HG03175 (cell line): Measurements from ENCODE around the gene TERB2.
"Not testable (repeated sequence)": the region's sequence is repeated elsewhere in the genome, so short reads cannot be mapped to it uniquely, and the experiment has no call there.

Source experiments
- ATAC-seq: cut with Tn5 transposase; IDR thresholded peaks from one replicate; pipeline ENCODE4 v1.9.1; 2021; ENCODE audit warnings: mild to moderate bottlenecking, moderate library complexity; ENCODE audit not compliant: unreplicated experiment

TERB2 gene, protein sequence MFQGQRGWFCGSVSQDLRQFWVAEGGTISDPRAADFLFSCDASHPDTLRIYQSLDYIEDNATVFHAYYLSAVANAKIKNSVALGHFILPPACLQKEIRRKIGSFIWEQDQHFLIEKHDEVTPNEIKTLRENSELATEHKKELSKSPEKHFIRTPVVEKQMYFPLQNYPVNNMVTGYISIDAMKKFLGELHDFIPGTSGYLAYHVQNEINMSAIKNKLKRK

DNA sequence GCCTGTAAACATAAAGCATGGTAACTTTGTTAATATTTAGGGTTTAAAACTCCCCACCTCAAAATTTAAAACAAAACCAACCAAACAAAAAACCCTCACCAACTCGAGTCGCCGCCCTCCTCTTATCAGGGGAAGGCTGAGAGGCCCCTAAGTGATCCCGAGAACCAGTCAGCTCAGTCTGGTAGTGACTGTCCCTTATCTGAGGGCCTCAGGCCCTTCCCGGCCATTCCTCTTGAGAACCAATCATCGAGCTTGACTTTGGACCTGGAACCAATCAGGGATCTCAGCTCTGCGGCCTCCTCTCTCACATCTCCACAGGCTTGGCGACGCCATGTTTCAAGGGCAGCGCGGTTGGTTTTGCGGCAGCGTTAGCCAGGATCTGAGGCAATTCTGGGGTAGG is at the start of gene TERB2:
TSS of gene TERB2 (plus strand) at position 300 of the 400 bp plus-strand sequence. CDS start at position 332, 32 bp downstream.
- no peak for ATAC-seq

DNA sequence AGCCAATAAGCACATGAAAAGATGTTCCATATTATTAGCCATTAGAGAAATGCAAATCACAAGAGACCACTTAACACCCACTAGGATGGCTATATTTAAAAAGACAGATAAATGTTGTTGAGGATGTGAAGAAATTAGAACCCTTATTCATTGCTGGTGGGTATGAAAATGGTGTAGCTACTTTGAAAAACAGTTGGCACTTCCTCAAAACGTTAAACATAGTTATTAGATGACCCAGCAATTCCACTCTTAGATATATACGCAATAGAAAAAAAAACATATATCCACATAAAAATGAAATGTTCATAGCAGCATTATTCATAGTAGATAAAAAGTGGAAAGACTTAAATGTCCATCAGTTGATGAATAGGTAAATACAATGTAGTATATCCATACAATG is 47.1 kb upstream of the TERB2 start:
- no peak for ATAC-seq

DNA sequence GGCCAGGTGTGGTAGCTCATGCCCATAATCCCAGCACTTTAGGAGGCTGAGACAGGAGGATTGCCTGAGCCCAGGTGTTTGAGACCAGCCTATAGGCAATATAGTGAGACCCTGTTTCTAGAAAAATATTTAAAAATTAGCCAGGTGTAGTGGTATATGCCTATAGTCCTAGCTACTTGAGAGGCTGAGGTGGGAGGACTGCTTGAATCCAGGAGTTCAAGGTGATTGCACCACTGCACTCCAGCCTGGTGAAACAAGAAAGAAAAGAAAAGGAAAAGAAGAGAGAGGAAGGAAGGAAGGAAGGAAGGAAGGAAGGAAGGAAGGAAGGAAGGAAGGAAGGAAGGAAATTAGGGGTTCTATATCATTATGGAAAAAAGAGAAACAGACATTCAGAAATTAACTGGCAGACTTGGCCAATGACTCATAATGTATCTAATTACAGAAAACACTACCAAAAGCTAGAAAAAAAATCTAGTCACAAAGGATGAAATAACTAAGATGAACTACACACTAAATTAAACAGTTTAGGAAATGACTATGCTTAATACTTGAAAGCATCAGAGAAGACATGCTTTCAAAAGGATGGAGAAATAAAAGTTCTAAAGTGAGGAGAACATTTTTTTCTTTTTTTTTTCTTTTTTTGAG is 45.4 kb upstream of the TERB2 start:
- no peak for ATAC-seq

DNA sequence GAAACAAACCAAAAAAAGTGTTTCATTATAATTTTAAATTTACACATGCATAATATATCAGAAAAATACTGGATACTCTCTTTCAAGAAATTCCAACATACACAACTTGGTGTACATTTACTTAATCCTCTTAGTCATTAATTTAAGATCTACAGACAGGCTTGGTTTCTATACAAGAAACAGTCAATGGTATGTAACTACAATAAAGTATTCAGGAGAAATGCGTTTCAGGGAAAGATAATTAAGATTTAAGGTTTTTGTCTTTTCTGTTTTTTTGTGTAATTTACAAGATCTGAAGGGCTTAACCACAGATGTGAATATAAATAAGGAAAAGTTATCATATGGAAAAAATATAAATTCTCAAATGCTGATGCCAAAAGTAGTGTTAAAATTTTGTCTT is 44.3 kb upstream of the TERB2 start:
- ATAC-seq = not testable (repeated sequence)

DNA sequence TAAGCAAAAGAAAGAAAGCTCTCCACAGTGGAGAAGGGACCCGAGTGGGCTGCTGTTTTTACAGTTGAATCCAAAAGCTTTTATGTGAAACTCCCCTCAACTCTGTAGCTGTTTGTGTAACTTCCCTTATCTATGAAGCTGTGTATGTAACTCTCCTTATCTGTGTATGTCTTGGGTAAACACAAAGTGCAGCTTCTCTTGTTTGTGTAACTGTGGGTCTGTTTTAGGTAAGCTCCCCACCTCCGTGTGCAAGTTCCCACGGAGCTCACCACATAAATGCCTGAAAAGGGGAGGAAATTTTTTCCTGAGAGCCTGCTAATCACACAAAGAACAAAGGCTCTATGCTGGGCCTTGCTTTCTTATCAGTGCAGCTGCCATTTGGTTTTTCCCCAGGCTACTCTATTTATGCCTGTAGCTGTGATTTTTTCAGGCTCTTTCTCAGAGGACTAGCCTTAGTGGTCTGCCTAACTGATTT is 43.5 kb upstream of the TERB2 start:
- not testable (repeated sequence) for ATAC-seq

DNA sequence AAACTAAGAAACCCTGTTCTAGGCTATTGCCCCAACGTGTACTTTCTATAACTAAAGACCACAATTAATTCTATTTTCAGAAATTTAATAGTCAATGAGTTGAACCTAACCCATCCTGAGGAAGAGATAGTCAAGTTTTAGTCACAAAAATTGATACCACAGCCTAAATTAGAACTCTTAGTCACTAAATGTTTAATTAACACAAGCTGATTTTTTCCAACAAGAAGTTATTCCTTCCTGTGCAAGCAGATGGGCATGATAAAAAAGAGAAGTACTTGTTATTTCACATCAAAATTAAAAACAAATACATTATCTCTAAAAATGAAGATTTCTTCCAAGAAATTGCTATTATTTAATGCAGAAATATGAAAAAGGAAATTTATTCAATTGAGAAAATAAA is 38.4 kb upstream of the TERB2 start:
- no peak for ATAC-seq

DNA sequence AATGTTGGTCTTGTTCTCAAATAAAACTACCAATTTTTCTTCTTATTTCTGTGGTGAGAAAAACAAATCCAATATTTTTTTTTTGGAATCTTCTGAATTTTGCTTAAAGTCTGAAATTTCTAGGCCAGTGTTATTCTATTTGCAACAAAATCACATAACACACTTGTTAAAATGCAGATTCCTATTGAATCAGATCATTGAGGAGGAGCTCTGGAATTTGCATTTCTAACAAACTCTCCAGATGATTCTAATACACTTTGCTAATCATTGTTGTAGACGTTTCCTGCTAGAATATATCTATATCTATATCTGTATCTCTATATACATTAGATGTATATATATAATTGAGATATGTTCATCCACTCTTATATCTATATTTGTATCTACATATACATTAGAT is 27.8 kb upstream of the TERB2 start:
- not testable (repeated sequence) for ATAC-seq

DNA sequence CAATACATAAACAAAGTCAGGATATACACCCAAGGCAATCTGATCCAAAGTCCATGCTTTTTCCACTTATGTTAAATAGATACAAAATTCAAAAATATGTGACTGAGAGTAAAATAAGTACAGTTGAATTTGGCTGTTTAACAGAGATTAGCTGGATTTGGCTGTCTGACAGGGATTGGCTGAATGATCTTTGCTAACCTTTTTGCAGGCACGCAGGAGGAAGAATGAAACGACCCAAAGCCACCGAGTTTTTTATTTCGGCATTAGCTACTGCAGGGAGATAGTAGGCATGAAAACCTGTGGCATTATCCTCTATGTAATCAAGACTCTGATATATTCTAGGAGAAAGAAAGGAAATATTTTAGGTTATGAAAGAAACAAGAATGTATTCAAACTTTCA is 26.2 kb upstream of the TERB2 start:
- ATAC-seq = not testable (repeated sequence)

DNA sequence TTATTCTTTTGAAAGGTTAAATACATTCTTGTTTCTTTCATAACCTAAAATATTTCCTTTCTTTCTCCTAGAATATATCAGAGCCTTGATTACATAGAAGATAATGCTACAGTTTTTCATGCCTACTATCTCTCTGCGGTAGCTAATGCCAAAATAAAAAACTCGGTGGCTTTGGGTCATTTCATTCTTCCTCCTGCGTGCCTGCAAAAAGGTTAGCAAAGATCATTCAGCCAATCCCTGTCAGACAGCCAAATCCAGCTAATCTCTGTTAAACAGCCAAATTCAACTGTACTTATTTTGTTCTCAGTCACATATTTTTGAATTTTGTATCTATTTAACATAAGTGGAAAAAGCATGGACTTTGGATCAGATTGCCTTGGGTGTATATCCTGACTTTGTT is 1.8 kb downstream of the TERB2 start:
- not testable (repeated sequence) for ATAC-seq

DNA sequence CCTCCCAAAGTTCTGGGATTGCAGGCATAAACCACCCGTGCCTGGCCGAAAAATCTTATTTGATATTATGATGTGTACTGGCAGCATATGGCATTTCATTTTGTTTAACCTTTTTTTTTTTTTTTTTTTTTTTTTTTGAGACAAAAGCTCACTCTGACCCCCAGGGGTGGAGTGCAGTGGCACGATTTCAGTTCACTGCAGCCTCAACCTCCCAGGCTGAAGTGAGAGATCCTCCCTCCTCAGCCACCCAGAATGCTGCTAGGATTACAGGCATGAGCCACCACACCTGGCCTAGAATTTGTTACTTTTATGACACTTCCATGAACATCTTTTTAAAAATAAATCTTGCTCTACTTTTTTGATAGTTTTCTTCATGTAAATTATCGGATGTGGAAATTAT is 12.0 kb downstream of the TERB2 start:
- no peak for ATAC-seq

DNA sequence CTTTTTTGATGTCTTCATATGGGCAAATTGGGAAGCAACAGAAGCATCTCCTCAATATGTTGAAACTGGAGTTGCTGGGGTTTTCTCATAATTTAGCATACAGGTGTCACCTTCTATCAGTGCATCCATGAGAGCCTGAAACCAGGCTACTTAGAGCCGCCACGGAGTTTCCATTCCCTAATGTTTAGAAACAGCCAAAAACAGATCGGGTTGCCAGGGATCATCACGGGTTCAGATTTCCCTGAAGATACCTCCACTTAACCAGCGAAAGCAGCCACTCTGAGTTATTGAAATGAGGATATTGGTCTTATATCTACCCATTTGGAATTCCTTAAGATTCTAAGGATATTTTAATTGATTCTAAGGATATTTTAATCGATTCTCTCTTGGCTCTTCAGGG is 14.5 kb downstream of the TERB2 start:
- ATAC-seq = no peak

DNA sequence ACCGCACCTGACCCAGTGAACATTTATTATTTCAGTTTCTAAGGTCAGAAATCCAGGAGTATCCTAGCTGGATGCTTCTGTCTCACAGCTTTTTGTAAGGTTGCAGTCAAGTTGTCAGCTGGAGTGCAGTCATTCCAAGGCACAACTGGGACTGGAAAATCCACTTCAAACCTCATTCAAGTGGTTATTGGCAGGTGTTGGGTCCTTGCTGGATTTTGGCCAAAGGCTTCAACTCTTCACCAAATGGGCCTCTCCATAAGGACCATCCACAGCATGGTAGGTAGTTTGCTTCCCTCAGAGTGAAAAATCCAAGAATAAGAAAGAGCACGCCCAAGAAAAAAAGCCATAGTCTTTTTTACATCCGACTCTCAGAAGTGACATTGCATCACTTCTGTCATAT is 19.7 kb downstream of the TERB2 start:
- ATAC-seq = not testable (repeated sequence)

DNA sequence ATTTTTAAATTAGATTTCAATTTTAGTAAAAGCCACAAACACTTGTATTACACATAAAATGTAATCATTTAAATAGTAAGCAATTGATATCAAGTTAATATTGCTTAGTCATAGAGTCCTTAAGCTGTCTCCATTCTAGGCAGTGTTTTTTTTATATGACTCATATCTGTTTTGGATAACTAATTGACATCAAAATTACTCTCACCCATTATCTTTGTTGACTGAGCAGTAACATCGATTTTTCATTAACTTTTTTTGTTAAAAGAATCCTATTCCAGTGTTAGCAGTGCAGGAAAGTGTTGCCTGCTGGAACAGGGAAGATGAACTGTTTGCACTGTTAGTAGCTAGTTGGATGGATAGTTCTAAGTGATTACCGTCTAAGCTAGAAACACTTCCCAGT is 21.3 kb downstream of the TERB2 start:
- ATAC-seq = not testable (repeated sequence)

DNA sequence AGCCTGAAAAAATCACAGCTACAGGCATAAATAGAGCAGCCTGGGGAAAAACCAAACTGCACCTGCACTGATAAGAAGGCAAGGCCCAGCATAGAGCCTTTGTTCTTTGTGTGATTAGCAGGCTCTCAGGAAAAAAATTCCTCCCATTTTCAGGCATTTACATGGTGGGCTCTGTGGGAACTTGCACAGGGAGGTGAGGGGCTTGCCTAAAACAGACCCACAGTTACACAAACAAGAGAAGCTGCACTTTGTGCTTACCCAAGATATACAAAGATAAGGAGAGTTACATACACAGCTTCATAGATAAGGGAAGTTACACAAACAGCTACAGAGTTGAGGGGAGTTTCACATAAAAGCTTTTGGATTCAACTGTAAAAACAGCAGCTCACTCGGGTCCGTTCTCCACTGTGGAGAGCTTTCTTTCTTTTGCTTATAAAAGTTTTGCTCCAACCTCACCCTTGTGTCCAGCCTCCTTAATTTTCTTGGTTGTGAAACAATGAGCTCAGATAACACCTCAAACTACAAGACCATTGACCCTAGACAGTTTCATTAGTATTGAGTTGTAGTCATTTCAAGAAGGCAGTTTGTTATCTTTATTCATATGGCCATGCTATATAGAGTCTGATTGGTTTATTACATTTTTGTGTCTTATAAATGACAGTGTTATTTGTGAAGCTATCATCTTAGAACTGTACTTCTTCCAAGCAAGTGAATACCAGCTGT is 23.3 kb downstream of the TERB2 start:
- ATAC-seq = not testable (repeated sequence)

DNA sequence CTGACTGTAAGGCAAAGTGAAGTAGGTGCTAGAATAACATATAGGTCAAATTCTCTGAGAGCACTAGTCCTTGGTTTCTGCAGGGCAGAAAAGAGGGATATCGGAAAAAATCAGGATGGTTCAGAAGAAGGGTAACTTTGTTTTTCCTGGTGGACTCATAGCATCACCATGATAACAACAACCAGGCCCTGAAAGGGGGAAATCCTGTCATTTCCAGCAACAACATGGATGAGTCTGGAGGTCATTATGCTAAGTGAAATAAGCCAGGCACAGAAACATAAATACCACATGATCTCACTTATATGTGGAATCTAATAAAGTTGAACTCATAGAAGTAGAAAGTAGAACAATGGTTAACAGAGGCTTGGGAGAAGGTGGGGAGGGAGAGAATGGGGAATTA is 27.7 kb downstream of the TERB2 start:
- not testable (repeated sequence) for ATAC-seq

DNA sequence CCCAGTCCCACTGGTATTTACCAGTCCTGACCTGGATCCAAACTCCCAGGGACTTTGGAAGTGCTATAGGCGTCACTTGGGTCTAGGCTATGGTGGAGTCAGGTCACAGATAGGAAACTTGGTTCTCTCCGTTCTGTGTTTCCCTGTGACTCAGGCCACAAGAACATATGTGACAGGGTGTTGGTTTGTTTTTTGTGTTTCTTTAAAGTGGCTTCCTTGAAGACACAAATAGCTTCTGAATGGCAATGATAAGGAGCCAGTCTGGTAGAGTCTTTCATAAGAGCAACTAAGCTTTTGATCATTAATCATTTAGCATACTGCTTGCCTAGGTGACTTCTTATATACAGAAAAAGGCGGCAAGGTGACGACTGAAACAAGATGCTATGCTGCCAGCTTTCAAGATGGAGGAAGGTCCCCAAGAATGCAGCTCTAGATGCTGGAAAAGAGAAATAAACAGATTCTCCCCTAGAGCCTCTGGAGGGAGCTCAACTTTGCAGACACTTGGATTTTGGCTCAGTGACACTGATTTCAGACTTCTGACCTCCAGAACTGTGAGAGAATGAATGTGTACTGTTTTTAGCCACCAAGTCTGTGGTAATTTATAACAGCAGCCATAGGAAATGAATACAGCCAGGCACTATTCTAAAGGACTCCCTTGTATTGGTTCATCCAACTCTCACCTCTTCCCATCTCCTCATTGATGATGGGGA is 30.0 kb downstream of the TERB2 start:
- not testable (repeated sequence) for ATAC-seq

DNA sequence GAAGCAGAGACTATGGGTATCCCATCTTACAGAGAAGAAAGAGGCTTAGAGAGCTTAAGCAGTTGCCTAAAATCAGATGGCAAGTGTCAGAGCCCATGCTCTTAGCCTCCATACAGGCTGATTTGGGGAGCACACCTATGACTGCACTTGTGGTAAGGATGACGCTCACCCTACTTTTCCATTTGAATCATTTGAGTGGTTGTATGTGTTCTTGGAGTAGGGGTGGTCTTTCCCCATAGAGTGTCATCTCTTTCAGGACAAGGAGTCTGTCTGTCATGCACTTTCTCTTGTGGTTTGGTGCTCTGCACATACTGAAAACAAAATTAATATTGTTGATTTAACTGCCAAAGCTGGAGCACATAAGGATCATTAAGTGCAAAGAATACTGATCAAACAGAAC is 31.2 kb downstream of the TERB2 start:
- ATAC-seq = not testable (repeated sequence)

DNA sequence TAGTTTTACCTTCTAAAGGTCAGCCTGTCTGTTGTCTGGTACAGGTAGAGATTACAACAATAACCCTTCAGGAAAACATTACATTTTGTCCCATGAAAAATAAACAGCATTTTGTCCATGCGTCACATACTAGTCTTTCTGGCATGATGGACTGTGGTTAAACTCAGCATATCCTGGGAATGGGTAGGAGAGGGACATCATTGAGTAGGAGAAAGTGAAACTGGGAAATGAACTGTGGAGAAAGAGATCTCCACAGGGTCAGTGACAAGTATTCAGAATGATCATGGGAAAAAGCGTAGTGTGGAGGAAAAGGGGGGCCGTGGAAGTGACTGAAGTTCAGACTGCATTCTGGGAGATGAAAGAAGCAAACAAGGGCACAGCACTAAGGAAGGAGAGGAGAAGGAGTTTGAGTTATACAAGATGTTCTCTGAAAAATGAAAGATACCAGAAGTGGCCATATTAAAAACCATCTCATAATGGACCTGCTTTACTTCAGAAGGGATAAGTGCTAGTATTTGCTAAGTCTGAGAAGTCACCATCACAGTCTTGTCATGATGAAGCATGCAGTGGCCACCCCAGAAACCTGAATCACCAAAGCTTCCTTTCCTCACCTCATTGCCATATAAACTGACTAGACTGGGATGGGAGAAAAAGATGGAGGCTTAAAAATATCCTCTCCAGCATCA is 31.8 kb downstream of the TERB2 start:
- ATAC-seq = not testable (repeated sequence)

DNA sequence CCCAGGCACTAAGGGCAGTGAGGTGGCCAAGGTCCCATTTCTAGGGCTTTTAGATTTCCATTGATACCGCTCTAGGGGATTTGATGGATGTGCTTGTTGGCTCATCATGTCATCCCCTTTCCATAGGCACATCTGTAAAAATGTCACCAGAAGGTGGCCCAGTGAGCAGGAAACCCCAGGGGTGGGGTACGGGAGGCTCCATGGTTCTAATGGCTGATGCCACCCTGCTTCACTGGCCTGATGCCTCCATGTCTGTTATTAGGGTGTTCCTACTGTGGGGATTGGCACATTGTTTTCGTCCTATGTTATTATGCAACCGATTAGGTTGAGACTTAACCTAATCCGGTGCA is 32.4 kb downstream of the TERB2 start:
- ATAC-seq = not testable (repeated sequence)

DNA sequence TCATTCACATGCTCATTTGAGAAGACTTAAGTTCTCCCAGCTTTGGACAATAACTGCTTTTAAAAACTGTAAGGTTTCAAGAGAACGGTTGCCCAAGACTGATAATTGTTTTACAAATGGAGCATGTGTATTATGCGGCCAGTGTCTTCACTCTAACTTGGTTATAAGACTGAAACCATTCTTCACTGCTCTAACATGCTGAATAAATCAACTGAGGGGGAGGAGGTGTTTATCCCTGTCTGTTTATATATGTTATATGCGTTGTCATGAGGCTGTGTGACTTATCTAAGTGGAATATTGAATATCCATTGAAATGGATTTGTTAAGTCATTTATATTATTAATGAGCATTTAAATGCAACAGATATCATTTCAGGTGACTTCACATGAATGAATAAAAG is 41.1 kb downstream of the TERB2 start:
- ATAC-seq = not testable (repeated sequence)

DNA sequence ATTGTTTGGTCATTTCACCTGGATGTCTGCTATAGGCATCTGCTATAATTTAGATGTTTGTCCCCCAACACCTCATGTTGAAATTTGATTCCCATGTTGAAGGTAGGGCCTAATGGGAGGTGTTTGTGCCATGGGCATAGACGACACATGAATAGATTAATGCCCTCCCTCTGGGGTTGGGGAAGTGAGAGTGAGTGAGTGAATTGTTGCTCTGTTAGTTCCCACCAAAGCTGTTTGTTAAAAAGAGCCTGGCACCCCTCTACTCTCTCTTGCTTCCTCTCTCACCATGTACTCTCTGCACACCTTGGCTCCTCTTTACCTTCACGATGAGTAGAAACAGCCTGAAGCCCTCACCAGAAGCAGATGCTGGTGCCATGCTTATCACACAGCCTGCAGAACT is 42.6 kb downstream of the TERB2 start:
- ATAC-seq = no peak
